Tibial nerve (tissue), 4 donors: Measurements from ENCODE around the gene VEGFA. TPM values are rescaled to one million over a fixed set of nuclear protein-coding genes. Genes with fewer than 3 reads are reported as not detected.
A peak's percentile ranks its signal among the peaks of the same experiment; 100 is the strongest.

ENCODE experiments used
- DNase-seq, 2 donors: peaks; one replicate each; pipeline ENCODE4 v3.0.0-alpha.2; 2019; ENCODE audit warnings: low spot score in 2 of 2
- H3K27ac ChIP-seq, 4 donors: fragments of 200-600 bp; sonication (generic) in 3 of 4; one replicate each; pipeline ENCODE4 v1.5.1; 2017 to 2019; ENCODE audit warnings: mild to moderate bottlenecking in 1 of 4
- H3K27me3 ChIP-seq, 2 donors: fragments of 200-600 bp; sonication (generic) in 1 of 2; one replicate each; pipeline versions ENCODE4 v1.5.1 to v1.6.0; 2017 to 2019
- H3K36me3 ChIP-seq, 3 donors: fragments of 200-600 bp; sonication (generic); one replicate each; pipeline ENCODE4 v1.5.1; 2018 to 2019
- H3K4me1 ChIP-seq, 4 donors: fragments of 200-600 bp; sonication (generic) in 3 of 4; one replicate each; pipeline ENCODE4 v1.5.1; 2017 to 2019
- H3K4me3 ChIP-seq, 4 donors: fragments of 200-600 bp; sonication (generic) in 3 of 4; one replicate each; pipeline ENCODE4 v1.5.1; 2017 to 2019; ENCODE audit warnings: mild to moderate bottlenecking in 1 of 4, moderate library complexity in 1 of 4
- H3K9me3 ChIP-seq, 4 donors: fragments of 200-600 bp; sonication (generic) in 3 of 4; one replicate each; pipeline ENCODE4 v1.5.1; 2017 to 2019
- EP300 ChIP-seq, 2 donors: sonication (generic); formaldehyde crosslinking; IDR thresholded peaks; one replicate each; pipeline ENCODE4 v1.6.1; 2017; ENCODE audit warnings: antibody characterized with exemption in 2 of 2, mild to moderate bottlenecking in 1 of 2
- POLR2A ChIP-seq, 2 donors: fragments of 450-650 bp; IDR thresholded peaks; one replicate each; pipeline ENCODE4 v1.6.1; 2017; ENCODE audit warnings: antibody characterized with exemption in 2 of 2, mild to moderate bottlenecking in 2 of 2, moderate library complexity in 2 of 2
- WGBS, 2 donors: methylation state at CpG; one replicate each; pipeline ENCODE4 v1.1.5; 2018; 5-methylcytosine and 5-hydroxymethylcytosine counted together
- total RNA-seq, 4 donors: library from RNA; depleted of rRNA; stranded (reverse); fragments of >200 nt; gene quantifications; one replicate each; pipeline ENCODE4 v1.1.0, GENCODE V29; 2016
- TF ChIP-seq, protein P1 (sequence below), 5 experiments: fragments of 200-600 bp in 3 of 5; fragments of 450-650 bp in 2 of 5; sonication (generic) in 3 of 5; IDR thresholded peaks; one replicate each; pipeline ENCODE4 v1.5.1; 2016 to 2019; ENCODE audit warnings: antibody characterized with exemption in 5 of 5, mild to moderate bottlenecking in 3 of 5, moderate library complexity in 2 of 5

VEGFA gene
- total RNA-seq, 4 donors from 2014 or later: 175 to 220 (median 177) TPM

DNA sequence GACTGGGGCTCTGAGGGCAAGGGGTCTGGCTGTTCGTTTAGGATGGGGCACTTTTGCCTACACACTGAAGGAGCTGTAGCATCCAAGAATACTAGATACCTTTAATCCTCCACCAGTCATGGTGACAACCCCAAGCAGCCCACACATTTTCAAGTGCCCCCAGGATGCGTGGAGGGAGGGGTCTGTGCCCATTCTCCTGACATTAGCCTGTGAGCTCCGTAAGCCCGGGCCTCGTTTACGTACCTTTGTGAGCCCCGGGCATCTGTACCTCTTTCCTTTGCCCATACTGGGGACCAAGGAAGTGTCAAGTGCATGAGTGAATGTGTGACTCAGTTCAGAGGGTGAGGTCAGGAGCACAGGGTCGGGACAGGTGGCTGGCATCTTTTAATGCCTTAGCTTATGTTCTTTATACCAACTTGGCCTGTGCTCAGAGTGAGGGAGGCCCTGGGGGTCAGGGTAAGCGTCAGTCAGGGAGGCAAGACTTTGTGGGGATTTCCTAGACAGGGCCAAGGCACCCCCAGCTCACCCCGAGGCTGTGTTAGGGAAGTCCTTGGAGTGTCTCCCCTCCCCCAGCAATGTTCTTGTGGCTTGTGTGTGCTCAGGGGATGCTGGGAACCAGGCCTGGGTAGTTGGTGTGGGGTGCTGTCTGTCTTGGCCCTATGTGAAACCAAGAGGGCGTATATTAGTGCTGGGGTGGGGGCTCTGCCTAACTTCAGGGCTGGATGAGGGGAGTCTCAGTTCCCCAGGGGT is 12.9 kb downstream of the VEGFA start:
- H3K27me3 ChIP-seq: no peaks in the 10 kb centered on the region
- no peak for TF ChIP-seq POLR2A (IDR thresholded peaks at IDR 0.05)
- TF ChIP-seq, protein P1, sequence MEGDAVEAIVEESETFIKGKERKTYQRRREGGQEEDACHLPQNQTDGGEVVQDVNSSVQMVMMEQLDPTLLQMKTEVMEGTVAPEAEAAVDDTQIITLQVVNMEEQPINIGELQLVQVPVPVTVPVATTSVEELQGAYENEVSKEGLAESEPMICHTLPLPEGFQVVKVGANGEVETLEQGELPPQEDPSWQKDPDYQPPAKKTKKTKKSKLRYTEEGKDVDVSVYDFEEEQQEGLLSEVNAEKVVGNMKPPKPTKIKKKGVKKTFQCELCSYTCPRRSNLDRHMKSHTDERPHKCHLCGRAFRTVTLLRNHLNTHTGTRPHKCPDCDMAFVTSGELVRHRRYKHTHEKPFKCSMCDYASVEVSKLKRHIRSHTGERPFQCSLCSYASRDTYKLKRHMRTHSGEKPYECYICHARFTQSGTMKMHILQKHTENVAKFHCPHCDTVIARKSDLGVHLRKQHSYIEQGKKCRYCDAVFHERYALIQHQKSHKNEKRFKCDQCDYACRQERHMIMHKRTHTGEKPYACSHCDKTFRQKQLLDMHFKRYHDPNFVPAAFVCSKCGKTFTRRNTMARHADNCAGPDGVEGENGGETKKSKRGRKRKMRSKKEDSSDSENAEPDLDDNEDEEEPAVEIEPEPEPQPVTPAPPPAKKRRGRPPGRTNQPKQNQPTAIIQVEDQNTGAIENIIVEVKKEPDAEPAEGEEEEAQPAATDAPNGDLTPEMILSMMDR (IDR thresholded peaks at IDR 0.05): no peak
- TF ChIP-seq EP300 (IDR thresholded peaks at IDR 0.05): no peak
- DNase-seq: no peak
- peaks cover 0 to 16% (median 0%) of the 10 kb centered on the region in 4 donors for H3K4me1 ChIP-seq
- 86 to 92% methylated on average over 10 to 11 of the region's 11 CpGs for WGBS, 2 donors
- H3K36me3 ChIP-seq: peaks cover 0 to 89% (median 0%) of the 10 kb centered on the region in 3 donors
- H3K9me3 ChIP-seq: no peaks in the 10 kb centered on the region
- no peak overlapping the region for H3K4me3 ChIP-seq
- H3K27ac ChIP-seq: no peak overlapping the region

DNA sequence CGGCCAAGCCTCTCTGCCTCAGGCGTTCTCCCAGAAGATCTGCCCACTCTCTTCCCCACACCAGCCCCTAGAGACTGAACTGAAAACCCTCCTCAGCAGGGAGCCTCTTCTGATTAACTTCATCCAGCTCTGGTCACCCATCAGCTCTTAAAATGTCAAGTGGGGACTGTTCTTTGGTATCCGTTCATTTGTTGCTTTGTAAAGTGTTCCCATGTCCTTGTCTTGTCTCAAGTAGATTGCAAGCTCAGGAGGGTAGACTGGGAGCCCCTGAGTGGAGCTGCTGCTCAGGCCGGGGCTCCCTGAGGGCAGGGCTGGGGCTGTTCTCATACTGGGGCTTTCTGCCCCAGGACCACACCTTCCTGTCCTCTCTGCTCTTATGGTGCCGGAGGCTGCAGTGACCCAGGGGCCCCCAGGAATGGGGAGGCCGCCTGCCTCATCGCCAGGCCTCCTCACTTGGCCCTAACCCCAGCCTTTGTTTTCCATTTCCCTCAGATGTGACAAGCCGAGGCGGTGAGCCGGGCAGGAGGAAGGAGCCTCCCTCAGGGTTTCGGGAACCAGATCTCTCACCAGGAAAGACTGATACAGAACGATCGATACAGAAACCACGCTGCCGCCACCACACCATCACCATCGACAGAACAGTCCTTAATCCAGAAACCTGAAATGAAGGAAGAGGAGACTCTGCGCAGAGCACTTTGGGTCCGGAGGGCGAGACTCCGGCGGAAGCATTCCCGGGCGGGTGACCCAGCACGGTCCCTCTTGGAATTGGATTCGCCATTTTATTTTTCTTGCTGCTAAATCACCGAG is 14.2 kb downstream of the VEGFA start:
- peaks cover 0 to 76% (median 0%) of the 10 kb centered on the region in 3 donors for H3K36me3 ChIP-seq
- no peaks in the 10 kb centered on the region for H3K27me3 ChIP-seq
- no peaks in the 10 kb centered on the region for H3K9me3 ChIP-seq
- WGBS, 2 donors: 86 to 89% methylated on average over 26 of the region's 26 CpGs
- no peak for TF ChIP-seq EP300 (IDR thresholded peaks at IDR 0.05)
- TF ChIP-seq, protein P1 (IDR thresholded peaks at IDR 0.05): no peak
- no peak for TF ChIP-seq POLR2A (IDR thresholded peaks at IDR 0.05)
- H3K27ac ChIP-seq: no peak overlapping the region
- peaks cover 0 to 9% (median 0%) of the 10 kb centered on the region in 4 donors for H3K4me1 ChIP-seq
- H3K4me3 ChIP-seq: no peak overlapping the region
- DNase-seq: no peak

DNA sequence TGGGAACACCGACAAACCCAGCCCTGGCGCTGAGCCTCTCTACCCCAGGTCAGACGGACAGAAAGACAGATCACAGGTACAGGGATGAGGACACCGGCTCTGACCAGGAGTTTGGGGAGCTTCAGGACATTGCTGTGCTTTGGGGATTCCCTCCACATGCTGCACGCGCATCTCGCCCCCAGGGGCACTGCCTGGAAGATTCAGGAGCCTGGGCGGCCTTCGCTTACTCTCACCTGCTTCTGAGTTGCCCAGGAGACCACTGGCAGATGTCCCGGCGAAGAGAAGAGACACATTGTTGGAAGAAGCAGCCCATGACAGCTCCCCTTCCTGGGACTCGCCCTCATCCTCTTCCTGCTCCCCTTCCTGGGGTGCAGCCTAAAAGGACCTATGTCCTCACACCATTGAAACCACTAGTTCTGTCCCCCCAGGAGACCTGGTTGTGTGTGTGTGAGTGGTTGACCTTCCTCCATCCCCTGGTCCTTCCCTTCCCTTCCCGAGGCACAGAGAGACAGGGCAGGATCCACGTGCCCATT is 15.3 kb downstream of the VEGFA start:
- 81 to 89% methylated on average over 14 of the region's 14 CpGs for WGBS, 2 donors
- no peak for DNase-seq
- Histone ChIP-seq H3K27ac (no peak overlapping the region), H3K27me3 (no peaks in the 10 kb centered on the region), H3K9me3 (no peaks in the 10 kb centered on the region), H3K36me3 (peaks cover 0 to 66% (median 0%) of the 10 kb centered on the region in 3 donors), H3K4me1 (no peaks in the 10 kb centered on the region), H3K4me3 (no peak overlapping the region)
- TF ChIP-seq, protein P1 (IDR thresholded peaks at IDR 0.05): no peak
- TF ChIP-seq EP300 (IDR thresholded peaks at IDR 0.05) (peak in 1 of 2 donors; percentile 9), POLR2A (IDR thresholded peaks at IDR 0.05) (no peak)

DNA sequence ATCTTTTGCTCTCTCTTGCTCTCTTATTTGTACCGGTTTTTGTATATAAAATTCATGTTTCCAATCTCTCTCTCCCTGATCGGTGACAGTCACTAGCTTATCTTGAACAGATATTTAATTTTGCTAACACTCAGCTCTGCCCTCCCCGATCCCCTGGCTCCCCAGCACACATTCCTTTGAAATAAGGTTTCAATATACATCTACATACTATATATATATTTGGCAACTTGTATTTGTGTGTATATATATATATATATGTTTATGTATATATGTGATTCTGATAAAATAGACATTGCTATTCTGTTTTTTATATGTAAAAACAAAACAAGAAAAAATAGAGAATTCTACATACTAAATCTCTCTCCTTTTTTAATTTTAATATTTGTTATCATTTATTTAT is 15.9 kb downstream of the VEGFA start:
- DNase-seq: no peak
- TF ChIP-seq, protein P1 (IDR thresholded peaks at IDR 0.05): no peak
- TF ChIP-seq POLR2A (IDR thresholded peaks at IDR 0.05) (no peak), EP300 (IDR thresholded peaks at IDR 0.05) (no peak)
- Histone ChIP-seq H3K27me3 (no peaks in the 10 kb centered on the region), H3K27ac (no peak overlapping the region), H3K4me1 (no peaks in the 10 kb centered on the region), H3K36me3 (peaks cover 0 to 59% (median 0%) of the 10 kb centered on the region in 3 donors), H3K9me3 (no peaks in the 10 kb centered on the region), H3K4me3 (no peak overlapping the region)
- WGBS, 2 donors: 89 to 91% methylated on average over 3 of the region's 3 CpGs
